AG04449 (cell line): ENCODE data around the gene CMPK1.

Experiments used
- CTCF ChIA-PET: fragments of 350-600 bp; formaldehyde crosslinking; extraction: SDS; loops from one replicate; lab custom pipeline; 2021; ENCODE audit warnings: antibody characterized with exemption; lab: Yijun Ruan, JAX
- POLR2A ChIA-PET: fragments of 400-600, 350-600 bp; formaldehyde crosslinking; extraction: SDS; loops from one replicate; lab custom pipeline; 2020; ENCODE audit warnings: antibody characterized with exemption, inconsistent platforms; lab: Yijun Ruan, JAX
- DNase-seq: peaks from one replicate; pipeline ENCODE4 v3.0.0-alpha.2; 2010; ENCODE audit warnings: low read depth, low spot score
- H3K4me3 ChIP-seq: 2 replicates; pipeline ENCODE4 v1.5.1; 2011; ENCODE audit warnings: low read depth, mild to moderate bottlenecking, control low read depth, low read length
- CTCF ChIP-seq: IDR thresholded peaks from one replicate; pipeline ENCODE4 v1.5.1; 2011; ENCODE audit warnings: mild to moderate bottlenecking, moderate library complexity, low read length, control low read depth, inconsistent platforms; ENCODE audit not compliant: insufficient read depth; ENCODE audit errors: missing control alignments

CMPK1 gene

GRCh38 chr1:47402591-47402990, 69.0 kb downstream of the CMPK1 start:
- H3K4me3 ChIP-seq: no peak overlapping the region
- POLR2A ChIA-PET: no interaction called here
- no peak for DNase-seq
- CTCF ChIA-PET: interaction anchor here (1.4 to 7.4 kb wide), 6 partner anchors 9 to 335 kb away, joined by 3 to 57 read pairs (median 4); no protein-coding TSS in a partner anchor
- no peak for TF ChIP-seq CTCF

- POLR2A ChIA-PET: no interaction called here
- TF ChIP-seq CTCF: no peak
- no peak for DNase-seq
- no peak overlapping the region for H3K4me3 ChIP-seq
- CTCF ChIA-PET: interaction anchor here (1.0 to 7.4 kb wide), 4 partner anchors 14 to 334 kb away, joined by 3 to 57 read pairs (median 8); no protein-coding TSS in a partner anchor
Measured at GRCh38 chr1:47403321-47403910, 69.8 kb downstream of the CMPK1 start.

DNA sequence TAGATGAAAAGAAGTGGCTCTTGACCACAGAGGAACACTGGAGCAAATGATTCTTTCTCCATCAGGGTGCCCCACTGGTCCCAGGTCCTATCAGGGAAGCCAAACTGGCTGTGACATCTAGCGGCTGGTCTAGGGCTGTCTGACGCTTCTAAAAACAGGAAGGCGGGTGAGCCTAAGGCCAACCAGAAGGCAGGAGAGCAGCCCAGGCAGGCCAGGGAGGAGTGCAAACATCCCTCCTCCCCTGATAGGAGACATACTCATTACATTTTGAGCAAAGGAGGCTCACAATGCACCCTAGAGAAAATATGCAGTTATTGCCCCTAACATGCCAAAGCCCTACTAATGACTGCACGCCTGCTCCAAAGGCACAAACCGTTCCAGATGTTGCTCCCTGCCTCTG, 72.1 kb downstream of the CMPK1 start:
- ChIA-PET POLR2A (no interaction called here), CTCF (interaction anchor here (1.6 to 10.0 kb wide), 5 partner anchors 9 to 30 kb away, joined by 6 to 78 read pairs (median 24); no protein-coding TSS in a partner anchor)
- TF ChIP-seq CTCF: no peak
- DNase-seq: no peak
- H3K4me3 ChIP-seq: no peak overlapping the region

- ChIA-PET POLR2A (interaction anchor here (1.5 kb wide), 1 partner anchor 72 kb away, joined by 3 read pairs; no protein-coding TSS in a partner anchor), CTCF (interaction anchor here (1.0 to 10.0 kb wide), 9 partner anchors 10 to 319 kb away, joined by 3 to 87 read pairs (median 9); partner anchors contain the start of gene FOXD2)
- TF ChIP-seq CTCF: no peak
Measured at GRCh38 chr1:47406966-47407365, 73.4 kb downstream of the CMPK1 start.

DNA sequence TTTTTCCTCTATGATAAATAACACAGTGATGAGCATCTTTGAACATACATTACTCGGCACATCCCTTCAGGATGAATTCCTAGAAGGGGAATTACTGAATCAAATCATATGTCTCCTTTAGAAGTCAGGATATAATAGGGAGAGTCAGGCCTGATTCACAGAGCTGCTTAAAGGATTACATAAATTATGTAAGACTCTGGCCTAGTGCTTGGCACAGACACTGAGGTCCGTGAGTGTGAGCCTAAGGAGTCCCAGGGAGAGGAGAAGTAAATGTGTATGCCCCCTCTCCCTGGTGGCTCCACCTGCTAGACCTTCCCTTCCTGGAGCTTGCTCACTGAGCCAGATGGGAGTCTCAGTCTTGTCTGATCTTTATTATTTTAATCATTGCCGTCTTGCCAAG, 73.9 kb downstream of the CMPK1 start:
- ChIA-PET POLR2A (interaction anchor here (0.5 to 1.5 kb wide), 3 partner anchors 14 to 73 kb away, joined by 3 read pairs; no protein-coding TSS in a partner anchor), CTCF (interaction anchor here (1.0 to 10.0 kb wide), 10 partner anchors 9 to 319 kb away, joined by 3 to 87 read pairs (median 8); partner anchors contain the start of gene FOXD2)
- H3K4me3 ChIP-seq: no peak overlapping the region
- TF ChIP-seq CTCF: no peak
- no peak for DNase-seq

More at GRCh38 chr1:47406966-47407365, 73.4 kb downstream of the CMPK1 start:
- no peak overlapping the region for H3K4me3 ChIP-seq
- DNase-seq: no peak

DNA sequence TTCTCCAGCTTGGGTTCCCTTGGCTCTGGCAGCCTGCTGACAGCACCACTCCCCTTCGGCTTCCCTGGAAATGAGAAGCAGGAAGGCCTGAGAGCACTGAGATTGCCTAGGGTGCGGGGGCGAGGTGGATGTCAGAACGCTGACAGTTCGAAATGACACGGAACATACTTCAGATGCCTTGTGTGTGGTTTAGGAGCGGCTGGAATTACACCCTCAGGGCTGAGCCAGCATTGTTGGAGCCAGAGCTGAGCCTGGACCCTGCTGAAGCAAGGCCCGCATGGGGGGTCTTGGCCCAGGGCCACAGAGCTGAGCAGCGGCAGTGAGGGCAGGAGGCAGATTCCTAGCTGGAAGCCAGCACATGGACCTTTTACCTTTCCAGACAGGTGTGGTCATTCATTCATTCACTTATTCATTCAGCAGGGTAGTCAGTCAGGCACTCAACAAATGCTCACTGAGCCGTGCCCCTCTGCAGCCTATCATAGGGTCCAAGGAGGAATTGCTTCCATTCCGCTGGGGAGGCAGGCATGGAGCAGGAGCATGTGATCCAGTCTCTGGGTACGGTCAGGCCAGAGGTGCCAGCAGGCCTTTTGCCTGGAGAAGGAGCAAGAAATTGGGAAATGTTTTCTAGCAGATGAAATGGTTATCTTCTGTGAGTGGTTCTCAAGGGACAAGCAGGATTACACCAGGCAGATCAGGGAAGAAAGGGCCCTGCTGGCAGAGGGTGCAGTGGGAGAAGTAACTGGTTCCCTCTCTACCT, 75.9 kb downstream of the CMPK1 start:
- ChIA-PET POLR2A (interaction anchor here (0.8 to 0.9 kb wide), 2 partner anchors 21 to 28 kb away, joined by 3 read pairs; partner anchors contain the start of gene FOXD2), CTCF (interaction anchor here (1.1 to 10.0 kb wide), 9 partner anchors 12 to 317 kb away, joined by 3 to 87 read pairs (median 7); partner anchors contain the start of gene FOXD2)
- peak; percentile 41 for DNase-seq
- no peak overlapping the region for H3K4me3 ChIP-seq
- no peak for TF ChIP-seq CTCF
